GM23248 (cell line): ENCODE measurements around the gene N4BP2. TPM values are rescaled to one million over a fixed set of nuclear protein-coding genes. Genes with fewer than 3 reads are reported as not detected.

Experiments
- DNase-seq: peaks from one replicate; pipeline ENCODE4 v3.0.0-alpha.2; 2015
- H2AFZ ChIP-seq: fragments of 200-600 bp; sonication (generic); 2 replicates; pipeline ENCODE4 v1.6.1; 2016; ENCODE audit warnings: antibody characterized with exemption
- H3F3A ChIP-seq: fragments of 200-600 bp; sonication (generic); 2 replicates; pipeline ENCODE4 v1.6.1; 2016; ENCODE audit warnings: mild to moderate bottlenecking, antibody characterized with exemption, mixed run types; ENCODE audit not compliant: insufficient read depth
- H3K27ac ChIP-seq: fragments of 200-600 bp; sonication (generic); 2 replicates; pipeline ENCODE4 v1.5.1; 2016; ENCODE audit warnings: mild to moderate bottlenecking
- H3K27me3 ChIP-seq: fragments of 200-600 bp; sonication (generic); replicated peaks from 2 replicates; pipeline ENCODE4 v1.6.1; 2016; ENCODE audit warnings: mild to moderate bottlenecking; ENCODE audit not compliant: insufficient read depth
- H3K36me3 ChIP-seq: fragments of 200-600 bp; sonication (generic); 2 replicates; pipeline ENCODE4 v1.6.1; 2016; ENCODE audit warnings: low read depth, mild to moderate bottlenecking
- H3K4me1 ChIP-seq: fragments of 200-600 bp; sonication (generic); 2 replicates; pipeline ENCODE4 v1.6.1; 2016; ENCODE audit warnings: mild to moderate bottlenecking; ENCODE audit not compliant: insufficient read depth
- H3K4me2 ChIP-seq: fragments of 200-600 bp; sonication (generic); one replicate; pipeline ENCODE4 v1.6.1; 2016; ENCODE audit warnings: mild to moderate bottlenecking; ENCODE audit not compliant: unreplicated experiment
- H3K4me3 ChIP-seq: fragments of 200-600 bp; sonication (generic); 2 replicates; pipeline ENCODE4 v1.5.1; 2016; ENCODE audit warnings: mild to moderate bottlenecking
- H3K79me2 ChIP-seq: fragments of 200-600 bp; sonication (generic); 2 replicates; pipeline ENCODE4 v1.6.1; 2016; ENCODE audit warnings: mild to moderate bottlenecking; ENCODE audit not compliant: insufficient read depth
- H3K9ac ChIP-seq: fragments of 200-600 bp; sonication (generic); 2 replicates; pipeline ENCODE4 v1.6.1; 2016; ENCODE audit warnings: mild to moderate bottlenecking
- H3K9me2 ChIP-seq: fragments of 200-600 bp; sonication (generic); 2 replicates; pipeline ENCODE4 v1.6.1; 2016; ENCODE audit warnings: mixed run types, mild to moderate bottlenecking, moderate library complexity; ENCODE audit not compliant: insufficient read depth
- H3K9me3 ChIP-seq: fragments of 200-600 bp; sonication (generic); one replicate; pipeline ENCODE4 v1.6.1; 2017; ENCODE audit warnings: low read depth
- H4K20me1 ChIP-seq: fragments of 200-600 bp; sonication (generic); 2 replicates; pipeline ENCODE4 v1.6.0; 2016; ENCODE audit not compliant: insufficient read depth
- EZH2 ChIP-seq: fragments of 200-600 bp; sonication (generic); IDR thresholded peaks from 2 replicates; pipeline ENCODE4 v1.6.1; 2018; ENCODE audit warnings: antibody characterized with exemption, mild to moderate bottlenecking; ENCODE audit not compliant: insufficient read depth, poor library complexity, severe bottlenecking
- EZH2phosphoT487 ChIP-seq: fragments of 200-600 bp; sonication (generic); IDR thresholded peaks from 2 replicates; pipeline ENCODE4 v1.6.1; 2018; ENCODE audit warnings: antibody characterized with exemption, moderate library complexity, mild to moderate bottlenecking, low read depth; ENCODE audit not compliant: insufficient read depth
- WGBS, 2 experiments: methylation state at CpG; one replicate each; pipeline ENCODE4 v1.1.6; 2015 to 2017; ENCODE audit warnings: low lambda C conversion rate in 2 of 2, low coverage in 1 of 2; ENCODE audit errors: missing lambda C conversion rate in 2 of 2; 5-methylcytosine and 5-hydroxymethylcytosine counted together
- in situ Hi-C: fragments of 300-500 bp; cut with MboI; formaldehyde crosslinking; loops from 2 replicates; pipeline ENCODE4 v1.15.0; 2020
- polyA plus RNA-seq: library from polyadenylated mRNA; unstranded; fragments of >200 nt; fragmentation: Nextera tagmentation; extraction: Ambion mirVana; gene quantifications from 2 replicates; pipeline ENCODE4 v1.2.1, GENCODE V29; 2016
- total RNA-seq: library from RNA; depleted of rRNA; stranded (reverse); fragments of >200 nt; shearing (Covaris generic); gene quantifications from 2 replicates; pipeline ENCODE4 v1.2.3, GENCODE V29; 2014

Gene N4BP2
- total and polyA plus RNA-seq, 2 experiments from 2014 or later: 3.2 to 3.7 TPM

DNA sequence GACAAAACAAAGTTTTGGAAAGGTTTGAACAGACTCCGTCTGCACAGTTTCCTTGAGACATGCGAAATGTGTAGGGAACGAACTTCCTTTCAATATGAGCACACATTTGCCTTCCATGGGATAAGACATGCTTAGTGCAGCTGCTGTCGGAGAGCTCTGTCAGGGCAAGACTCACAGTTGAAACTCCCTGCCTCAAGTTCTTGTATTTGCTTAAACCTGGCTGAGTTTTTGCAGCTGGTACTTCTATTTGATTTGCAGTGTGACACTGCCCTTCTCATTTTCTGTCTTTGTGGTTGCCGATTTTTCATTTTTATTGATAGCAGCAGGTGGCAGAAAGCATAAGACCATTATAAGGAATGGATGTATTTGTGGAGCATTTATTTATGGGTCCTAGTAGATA, 122.0 kb downstream of the N4BP2 start:
- H3K27ac ChIP-seq: no peak overlapping the region
- in situ Hi-C loops: no loop called here
- H2AFZ ChIP-seq: no peak overlapping the region
- H3K4me2 ChIP-seq: no peak overlapping the region
- WGBS, 2 experiments: 63 to 70% methylated on average over 5 of the region's 5 CpGs
- no peak overlapping the region for H3K9ac ChIP-seq
- H3K9me3 ChIP-seq: no peaks in the 10 kb centered on the region
- no peaks in the 10 kb centered on the region for H3K27me3 ChIP-seq
- DNase-seq: no peak
- H3K36me3 ChIP-seq: no peaks in the 10 kb centered on the region
- no peak overlapping the region for H3K4me3 ChIP-seq
- peaks cover 9% of the 10 kb centered on the region; the same call in 1 of the 2 replicates for H3F3A ChIP-seq
- TF ChIP-seq EZH2 (no peak), EZH2phosphoT487 (no peak)
- H3K4me1 ChIP-seq: peaks cover 15% of the 10 kb centered on the region
- H3K79me2 ChIP-seq: no peaks in the 10 kb centered on the region
- H4K20me1 ChIP-seq: no peaks in the 10 kb centered on the region
- H3K9me2 ChIP-seq: no peaks in the 10 kb centered on the region

DNA sequence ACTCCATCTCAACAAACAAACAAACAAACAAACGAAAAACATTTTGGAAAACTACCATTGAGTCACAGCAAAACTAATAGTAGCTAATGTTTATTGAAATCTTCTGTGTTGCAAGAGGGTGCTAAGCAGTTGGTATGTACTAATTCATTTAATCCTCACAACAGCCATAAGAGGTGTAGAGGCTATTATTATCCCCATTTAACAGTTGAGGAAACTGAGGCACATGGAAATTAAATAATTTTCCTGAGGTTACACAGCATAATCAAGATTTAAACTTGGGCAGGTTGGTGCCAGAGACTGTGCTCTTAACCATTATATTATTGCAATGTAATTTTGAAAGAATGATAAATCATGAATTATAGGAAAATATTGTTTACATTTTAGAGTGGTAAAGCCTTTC, 122.7 kb downstream of the N4BP2 start:
- no peaks in the 10 kb centered on the region for H3K9me3 ChIP-seq
- TF ChIP-seq EZH2phosphoT487: no peak
- no peak for TF ChIP-seq EZH2
- peaks cover 16% of the 10 kb centered on the region for H3F3A ChIP-seq
- no peak for DNase-seq
- H3K27ac ChIP-seq: no peak overlapping the region
- no peaks in the 10 kb centered on the region for H3K36me3 ChIP-seq
- no peaks in the 10 kb centered on the region for H3K9me2 ChIP-seq
- H2AFZ ChIP-seq: no peak overlapping the region
- no peaks in the 10 kb centered on the region for H4K20me1 ChIP-seq
- H3K4me1 ChIP-seq: peaks cover 21% of the 10 kb centered on the region
- WGBS, 2 experiments: 85 to 100% methylated on average over 1 of the region's 1 CpG
- in situ Hi-C loops: no loop called here
- H3K9ac ChIP-seq: no peak overlapping the region
- H3K79me2 ChIP-seq: no peaks in the 10 kb centered on the region
- no peak overlapping the region for H3K4me3 ChIP-seq
- no peaks in the 10 kb centered on the region for H3K27me3 ChIP-seq
- H3K4me2 ChIP-seq: no peak overlapping the region

DNA sequence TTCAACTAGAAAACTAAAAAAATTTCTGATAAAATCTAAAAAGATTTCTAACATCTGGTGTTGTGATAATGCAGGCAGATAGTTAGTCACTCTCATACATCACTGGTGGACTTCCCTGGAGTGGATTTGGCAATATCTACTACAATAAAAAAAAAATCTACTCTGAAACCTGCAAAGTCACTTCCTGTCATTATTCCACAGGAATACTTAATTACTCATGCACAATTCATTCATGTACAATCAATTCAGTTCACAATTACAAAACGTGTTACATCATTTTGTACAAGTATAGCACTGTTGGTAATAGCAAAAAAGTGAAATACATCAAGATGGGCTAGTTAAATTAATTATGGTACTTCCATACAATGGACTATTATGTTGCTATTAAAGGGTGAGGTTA, 123.7 kb downstream of the N4BP2 start:
- H3K4me2 ChIP-seq: peak overlapping the region; percentile 47
- H3K27ac ChIP-seq: peak overlapping the region; percentile 56
- no peak overlapping the region for H3K4me3 ChIP-seq
- H2AFZ ChIP-seq: no peak overlapping the region
- H3K27me3 ChIP-seq: no peaks in the 10 kb centered on the region
- no peaks in the 10 kb centered on the region for H4K20me1 ChIP-seq
- no peak for TF ChIP-seq EZH2phosphoT487
- no peak for TF ChIP-seq EZH2
- WGBS, 2 experiments: 0% methylated on average over 1 of the region's 1 CpG
- H3K79me2 ChIP-seq: no peaks in the 10 kb centered on the region
- peaks cover 22% of the 10 kb centered on the region for H3K4me1 ChIP-seq
- no peaks in the 10 kb centered on the region for H3K9me3 ChIP-seq
- no peaks in the 10 kb centered on the region for H3K36me3 ChIP-seq
- peaks cover 19% of the 10 kb centered on the region for H3F3A ChIP-seq
- no peaks in the 10 kb centered on the region for H3K9me2 ChIP-seq
- H3K9ac ChIP-seq: 0 out of 2 replicates have a peak overlapping the region, but pooled peaks have one; percentile 1
- peak; percentile 92 for DNase-seq
- in situ Hi-C loops: no loop called here

DNA sequence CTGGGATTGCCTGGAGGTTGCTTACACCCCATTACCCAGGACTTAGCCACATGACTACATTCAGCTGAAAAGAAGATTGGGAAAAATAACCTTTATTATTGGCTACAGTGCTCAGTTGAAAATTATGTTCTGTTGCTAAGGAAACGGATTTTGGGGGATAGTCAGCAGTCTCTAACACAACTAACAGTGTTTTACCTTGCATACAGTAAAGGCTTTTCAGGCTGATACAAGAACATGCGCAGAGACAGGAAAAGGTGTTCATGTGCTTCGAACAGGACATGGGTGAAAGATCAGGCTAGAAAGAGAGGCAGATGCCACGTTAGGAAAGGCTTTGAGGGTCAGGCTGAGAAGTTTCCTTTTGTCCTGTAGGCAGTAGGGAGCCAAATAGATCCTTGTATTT, 125.4 kb downstream of the N4BP2 start:
- H2AFZ ChIP-seq: no peak overlapping the region

DNA sequence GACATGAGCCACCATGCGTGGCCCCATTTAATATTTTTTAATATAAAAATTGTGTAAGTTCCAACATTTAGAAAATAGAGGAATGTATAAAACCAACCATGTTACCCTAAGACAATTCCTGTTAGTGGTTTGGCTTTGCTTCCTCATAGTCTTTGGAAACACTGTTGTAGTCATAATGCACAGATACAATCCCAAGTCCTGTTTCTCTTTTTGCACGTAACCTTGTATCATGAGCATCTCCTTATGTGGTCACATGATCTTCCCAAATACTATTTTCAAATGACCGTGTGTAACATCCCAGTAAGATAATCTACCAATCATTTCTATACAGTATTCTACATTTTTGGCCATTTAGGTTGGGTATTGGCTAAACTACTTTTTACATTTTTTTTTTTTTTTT, 126.3 kb downstream of the N4BP2 start:
- no peaks in the 10 kb centered on the region for H3K9me2 ChIP-seq
- H3K4me3 ChIP-seq: no peak overlapping the region
- H3K9ac ChIP-seq: no peak overlapping the region
- no peaks in the 10 kb centered on the region for H3K36me3 ChIP-seq
- H2AFZ ChIP-seq: no peak overlapping the region
- H3K79me2 ChIP-seq: no peaks in the 10 kb centered on the region
- no peaks in the 10 kb centered on the region for H4K20me1 ChIP-seq
- peaks cover 29% of the 10 kb centered on the region for H3F3A ChIP-seq
- in situ Hi-C loops: no loop called here
- DNase-seq: no peak
- H3K27me3 ChIP-seq: no peaks in the 10 kb centered on the region
- H3K9me3 ChIP-seq: no peaks in the 10 kb centered on the region
- peaks cover 35% of the 10 kb centered on the region for H3K4me1 ChIP-seq
- WGBS, 2 experiments: 97 to 100% methylated on average over 3 of the region's 3 CpGs
- no peak overlapping the region for H3K27ac ChIP-seq
- no peak overlapping the region for H3K4me2 ChIP-seq
- TF ChIP-seq EZH2 (no peak), EZH2phosphoT487 (no peak)

More for the DNA sequence above, 125.4 kb downstream of the N4BP2 start:
- TF ChIP-seq EZH2: no peak
- TF ChIP-seq EZH2phosphoT487: no peak
- Histone ChIP-seq H3K4me2 (no peak overlapping the region), H3K4me3 (no peak overlapping the region), H3K9me2 (no peaks in the 10 kb centered on the region), H3K9ac (no peak overlapping the region), H3K9me3 (no peaks in the 10 kb centered on the region), H3K36me3 (no peaks in the 10 kb centered on the region), H3K27me3 (no peaks in the 10 kb centered on the region), H4K20me1 (no peaks in the 10 kb centered on the region), H3K27ac (no peak overlapping the region), H3K4me1 (peaks cover 35% of the 10 kb centered on the region), H3K79me2 (no peaks in the 10 kb centered on the region), H3F3A (peaks cover 29% of the 10 kb centered on the region)
- 60 to 82% methylated on average over 4 of the region's 4 CpGs for WGBS, 2 experiments
- DNase-seq: no peak
- in situ Hi-C loops: no loop called here
